RWPE2 (cell line): Measurements from ENCODE around the gene MUC13.

Experiments used
- ATAC-seq: fragments of 200-7000 bp; cut with Tn5 transposase; 3 replicates; pipeline ENCODE4 v1.9.1; 2021; ENCODE audit warnings: low read depth
- DNase-seq: peaks from one replicate; pipeline ENCODE4 v3.0.0-alpha.2; 2020; ENCODE audit warnings: low spot score
- H3K27ac ChIP-seq: fragments of 450-650 bp; 2 replicates; pipeline ENCODE4 v1.5.1; 2017; ENCODE audit warnings: mild to moderate bottlenecking; ENCODE audit not compliant: poor library complexity, severe bottlenecking
- H3K27me3 ChIP-seq: fragments of 250-450 bp; sonication (Bioruptor Pico); 2 replicates; pipeline ENCODE4 v1.5.1; 2021; ENCODE audit warnings: mild to moderate bottlenecking, moderate library complexity; ENCODE audit not compliant: insufficient read depth, poor library complexity, severe bottlenecking
- H3K36me3 ChIP-seq: fragments of 250-450 bp; sonication (Bioruptor Pico); 2 replicates; pipeline ENCODE4 v1.5.1; 2020; ENCODE audit warnings: low read depth, mild to moderate bottlenecking, moderate library complexity
- H3K4me1 ChIP-seq: fragments of 250-450 bp; sonication (Bioruptor Pico); 2 replicates; pipeline ENCODE4 v1.5.1; 2021; ENCODE audit warnings: mild to moderate bottlenecking, moderate library complexity; ENCODE audit not compliant: insufficient read depth, poor library complexity, severe bottlenecking
- H3K4me3 ChIP-seq: fragments of 250-450 bp; sonication (Bioruptor Pico); 2 replicates; pipeline ENCODE4 v1.5.1; 2021; ENCODE audit warnings: mild to moderate bottlenecking, moderate library complexity; ENCODE audit not compliant: severe bottlenecking
- H3K9me3 ChIP-seq: fragments of 250-450 bp; sonication (Bioruptor Pico); 2 replicates; pipeline ENCODE4 v1.5.1; 2021; ENCODE audit warnings: mild to moderate bottlenecking, moderate library complexity; ENCODE audit not compliant: severe bottlenecking
- CTCF ChIP-seq: fragments of 450-650 bp; IDR thresholded peaks from one replicate; pipeline ENCODE4 v1.5.1; 2017; ENCODE audit warnings: mild to moderate bottlenecking, moderate library complexity; ENCODE audit not compliant: poor library complexity, severe bottlenecking

Gene MUC13

GRCh38 chr3:124876401-124876878 is 58.1 kb downstream of the MUC13 start:
- H3K27ac ChIP-seq = no peak overlapping the region
- peaks cover 11% of the 10 kb centered on the region for H3K36me3 ChIP-seq
- DNase-seq = no peak
- no peaks in the 10 kb centered on the region for H3K9me3 ChIP-seq
- no peak for ATAC-seq
- no peak overlapping the region for H3K4me3 ChIP-seq
- no peaks in the 10 kb centered on the region for H3K27me3 ChIP-seq
- no peak for TF ChIP-seq CTCF
- peaks cover 34% of the 10 kb centered on the region for H3K4me1 ChIP-seq

- no peak for TF ChIP-seq CTCF
- Histone ChIP-seq H3K36me3 (peaks cover 14% of the 10 kb centered on the region), H3K4me3 (no peak overlapping the region), H3K27me3 (no peaks in the 10 kb centered on the region), H3K27ac (no peak overlapping the region), H3K4me1 (peaks cover 11% of the 10 kb centered on the region), H3K9me3 (no peaks in the 10 kb centered on the region)
- DNase-seq (no peak), ATAC-seq (no peak)
Observed at GRCh38 chr3:124873226-124873625, 61.3 kb downstream of the MUC13 start.

GRCh38 chr3:124867511-124867910 is 67.0 kb downstream of the MUC13 start:
- ATAC-seq = no peak
- DNase-seq = no peak
- no peaks in the 10 kb centered on the region for H3K4me1 ChIP-seq
- H3K4me3 ChIP-seq = no peak overlapping the region
- peaks cover 7% of the 10 kb centered on the region for H3K36me3 ChIP-seq
- H3K27me3 ChIP-seq = no peaks in the 10 kb centered on the region
- no peak overlapping the region for H3K27ac ChIP-seq
- H3K9me3 ChIP-seq = no peaks in the 10 kb centered on the region
- TF ChIP-seq CTCF = no peak

- Histone ChIP-seq H3K4me1 (peaks cover 24% of the 10 kb centered on the region), H3K36me3 (peaks cover 20% of the 10 kb centered on the region), H3K27ac (peak overlapping the region; percentile 65), H3K9me3 (no peaks in the 10 kb centered on the region), H3K4me3 (no peak overlapping the region), H3K27me3 (no peaks in the 10 kb centered on the region)
- ATAC-seq = no peak
- DNase-seq = no peak
- no peak for TF ChIP-seq CTCF
Observed at GRCh38 chr3:124862006-124862405, 72.5 kb downstream of the MUC13 start.

GRCh38 chr3:124861041-124861440 is 73.5 kb downstream of the MUC13 start:
- ATAC-seq = no peak
- Histone ChIP-seq H3K4me3 (no peak overlapping the region), H3K27me3 (no peaks in the 10 kb centered on the region), H3K4me1 (peaks cover 24% of the 10 kb centered on the region), H3K36me3 (peaks cover 23% of the 10 kb centered on the region), H3K9me3 (no peaks in the 10 kb centered on the region), H3K27ac (peak overlapping the region; percentile 65)
- no peak for TF ChIP-seq CTCF
- DNase-seq = no peak
